DOHH2 (cell line): ENCODE data around the gene METTL17.

Experiments used
- EZH2phosphoT487 ChIP-seq: fragments of 200-600 bp; sonication (generic); IDR thresholded peaks from 2 replicates; pipeline ENCODE4 v1.6.1; 2017; ENCODE audit warnings: borderline replicate concordance, mild to moderate bottlenecking, antibody characterized with exemption, low read length, moderate library complexity, mixed read lengths
- TF ChIP-seq, protein P1 (sequence below): fragments of 200-600 bp; sonication (generic); IDR thresholded peaks from one replicate; pipeline ENCODE4 v1.5.1; 2014; ENCODE audit warnings: antibody characterized with exemption, mild to moderate bottlenecking, low read depth, low read length; ENCODE audit not compliant: poor library complexity, severe bottlenecking

GRCh38 chr14:21042918-21043317 lies 53.1 kb downstream of the METTL17 start:
- TF ChIP-seq, protein P1, sequence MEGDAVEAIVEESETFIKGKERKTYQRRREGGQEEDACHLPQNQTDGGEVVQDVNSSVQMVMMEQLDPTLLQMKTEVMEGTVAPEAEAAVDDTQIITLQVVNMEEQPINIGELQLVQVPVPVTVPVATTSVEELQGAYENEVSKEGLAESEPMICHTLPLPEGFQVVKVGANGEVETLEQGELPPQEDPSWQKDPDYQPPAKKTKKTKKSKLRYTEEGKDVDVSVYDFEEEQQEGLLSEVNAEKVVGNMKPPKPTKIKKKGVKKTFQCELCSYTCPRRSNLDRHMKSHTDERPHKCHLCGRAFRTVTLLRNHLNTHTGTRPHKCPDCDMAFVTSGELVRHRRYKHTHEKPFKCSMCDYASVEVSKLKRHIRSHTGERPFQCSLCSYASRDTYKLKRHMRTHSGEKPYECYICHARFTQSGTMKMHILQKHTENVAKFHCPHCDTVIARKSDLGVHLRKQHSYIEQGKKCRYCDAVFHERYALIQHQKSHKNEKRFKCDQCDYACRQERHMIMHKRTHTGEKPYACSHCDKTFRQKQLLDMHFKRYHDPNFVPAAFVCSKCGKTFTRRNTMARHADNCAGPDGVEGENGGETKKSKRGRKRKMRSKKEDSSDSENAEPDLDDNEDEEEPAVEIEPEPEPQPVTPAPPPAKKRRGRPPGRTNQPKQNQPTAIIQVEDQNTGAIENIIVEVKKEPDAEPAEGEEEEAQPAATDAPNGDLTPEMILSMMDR, result no peak
- no peak for TF ChIP-seq EZH2phosphoT487
